Adipocyte (in vitro differentiated cells): ENCODE measurements around the gene ZNF184.
"Not testable (repeated sequence)": the region's sequence is repeated elsewhere in the genome, so short reads cannot be mapped to it uniquely, and the experiment has no call there.

Source experiments
- DNase-seq: peaks from one replicate; pipeline ENCODE4 v3.0.0-alpha.2; 2015; ENCODE audit warnings: low read depth
- H3K27me3 ChIP-seq: replicated peaks from 2 replicates; pipeline ENCODE4 v1.7.0; 2013; ENCODE audit warnings: mild to moderate bottlenecking, low read length, moderate library complexity; ENCODE audit not compliant: control insufficient read depth, insufficient read depth
- H3K36me3 ChIP-seq: 2 replicates; pipeline ENCODE4 v1.7.0; 2013; ENCODE audit warnings: low read length, mild to moderate bottlenecking, moderate library complexity; ENCODE audit not compliant: control insufficient read depth, insufficient read depth, severe bottlenecking
- H3K4me1 ChIP-seq: 2 replicates; pipeline ENCODE4 v1.7.0; 2013; ENCODE audit warnings: mild to moderate bottlenecking, low read length, moderate library complexity; ENCODE audit not compliant: control insufficient read depth, insufficient read depth
- H3K4me3 ChIP-seq: 2 replicates; pipeline ENCODE4 v1.7.0; 2013; ENCODE audit warnings: mild to moderate bottlenecking, low read length, moderate library complexity
- H3K9ac ChIP-seq: 2 replicates; pipeline ENCODE4 v1.7.0; 2013; ENCODE audit warnings: mild to moderate bottlenecking, low read length, moderate library complexity
- H3K9me3 ChIP-seq: 2 replicates; pipeline ENCODE4 v1.7.0; 2013; ENCODE audit warnings: mild to moderate bottlenecking, low read length, moderate library complexity; ENCODE audit not compliant: control insufficient read depth

The ZNF184 gene

DNA sequence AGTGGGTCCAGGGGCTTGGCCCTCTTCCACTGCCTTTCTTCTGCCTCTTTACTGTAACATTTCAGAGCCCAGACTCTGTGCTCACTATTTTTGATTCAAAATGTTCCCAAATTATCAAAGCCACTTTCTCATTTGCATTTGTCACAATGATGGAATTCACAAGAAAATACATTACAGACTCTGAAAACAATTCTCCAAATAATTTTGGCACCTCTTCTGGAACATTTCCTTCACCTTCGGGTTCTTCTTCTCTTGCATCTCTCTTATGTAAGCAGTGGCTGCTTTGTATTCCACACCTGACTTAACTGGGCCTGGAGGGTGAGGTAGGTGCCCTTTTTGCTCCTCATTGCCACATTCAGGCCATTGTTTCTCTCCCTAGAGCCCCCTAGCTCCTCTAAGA, 30.0 kb downstream of the ZNF184 start:
- no peaks in the 10 kb centered on the region for H3K4me1 ChIP-seq
- H3K27me3 ChIP-seq: no peaks in the 10 kb centered on the region
- no peak overlapping the region for H3K9ac ChIP-seq
- H3K9me3 ChIP-seq: peaks cover 41% of the 10 kb centered on the region
- no peaks in the 10 kb centered on the region for H3K36me3 ChIP-seq
- DNase-seq: no peak
- no peak overlapping the region for H3K4me3 ChIP-seq

DNA sequence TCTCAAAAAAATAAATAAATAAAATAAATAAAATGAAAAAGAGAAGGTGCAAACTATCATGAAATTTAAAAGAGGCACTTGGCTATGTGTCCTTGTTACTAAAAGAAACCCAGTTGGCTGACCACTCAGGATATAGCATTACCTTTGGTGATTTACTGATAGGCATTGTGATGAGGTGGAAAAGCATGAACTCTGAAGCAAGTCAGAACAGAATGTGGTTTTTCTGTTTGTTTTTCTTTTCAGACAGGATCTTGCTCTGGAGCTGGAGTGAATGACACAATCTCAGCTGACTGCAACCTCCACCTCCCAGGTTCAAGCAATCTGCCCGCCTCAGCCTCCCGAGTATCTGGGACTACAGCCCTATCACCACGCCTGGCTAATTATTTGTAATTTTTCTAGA, 31.9 kb downstream of the ZNF184 start:
- Histone ChIP-seq H3K4me3 (no peak overlapping the region), H3K27me3 (no peaks in the 10 kb centered on the region), H3K9me3 (peaks cover 28% of the 10 kb centered on the region), H3K9ac (no peak overlapping the region), H3K4me1 (no peaks in the 10 kb centered on the region), H3K36me3 (no peaks in the 10 kb centered on the region)
- DNase-seq: no peak

DNA sequence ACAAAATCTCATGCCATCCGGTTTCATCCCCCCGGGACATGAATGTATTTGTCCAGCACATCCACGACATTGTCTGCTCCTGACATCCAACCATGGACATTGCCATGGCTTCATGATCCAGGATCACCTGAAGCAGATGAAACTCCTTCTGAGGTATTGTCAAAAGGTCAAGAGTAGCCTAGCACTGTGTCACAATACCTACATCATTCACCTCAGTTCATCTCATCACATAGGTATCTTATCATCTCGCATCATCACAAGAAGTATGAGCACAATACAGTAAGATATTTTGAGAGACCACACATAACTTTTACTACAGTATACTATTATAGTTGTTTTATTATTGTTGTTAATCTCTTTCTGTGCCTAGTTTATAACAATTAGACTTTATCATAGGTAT, 33.5 kb downstream of the ZNF184 start:
- no peak for DNase-seq
- H3K4me1 ChIP-seq: no peaks in the 10 kb centered on the region
- peaks cover 25% of the 10 kb centered on the region for H3K9me3 ChIP-seq
- H3K4me3 ChIP-seq: no peak overlapping the region
- no peaks in the 10 kb centered on the region for H3K36me3 ChIP-seq
- no peaks in the 10 kb centered on the region for H3K27me3 ChIP-seq
- H3K9ac ChIP-seq: no peak overlapping the region

DNA sequence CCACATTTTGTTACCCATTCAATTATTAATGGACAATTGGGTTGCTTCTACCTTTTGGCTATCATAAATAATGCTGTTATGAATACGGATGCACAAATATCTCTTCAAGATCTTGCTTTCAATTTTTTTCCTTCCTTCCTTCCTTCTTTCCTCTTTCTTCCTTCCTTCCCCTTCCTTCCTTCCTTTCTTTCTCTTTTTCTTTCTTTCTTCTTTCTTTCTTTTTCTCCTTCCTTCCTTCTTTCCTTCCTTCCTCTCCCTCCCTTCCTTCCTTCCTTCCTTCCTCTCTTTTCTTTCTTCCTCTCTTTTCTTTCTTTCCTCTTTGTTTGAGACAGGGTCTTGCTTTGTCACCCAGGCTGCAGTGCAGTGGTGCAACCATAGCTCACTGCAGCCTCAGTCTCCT, 39.2 kb downstream of the ZNF184 start:
- no peak for DNase-seq
- no peak overlapping the region for H3K4me3 ChIP-seq
- no peaks in the 10 kb centered on the region for H3K4me1 ChIP-seq
- peaks cover 19% of the 10 kb centered on the region for H3K9me3 ChIP-seq
- H3K27me3 ChIP-seq: no peaks in the 10 kb centered on the region
- H3K36me3 ChIP-seq: no peaks in the 10 kb centered on the region
- H3K9ac ChIP-seq: no peak overlapping the region

DNA sequence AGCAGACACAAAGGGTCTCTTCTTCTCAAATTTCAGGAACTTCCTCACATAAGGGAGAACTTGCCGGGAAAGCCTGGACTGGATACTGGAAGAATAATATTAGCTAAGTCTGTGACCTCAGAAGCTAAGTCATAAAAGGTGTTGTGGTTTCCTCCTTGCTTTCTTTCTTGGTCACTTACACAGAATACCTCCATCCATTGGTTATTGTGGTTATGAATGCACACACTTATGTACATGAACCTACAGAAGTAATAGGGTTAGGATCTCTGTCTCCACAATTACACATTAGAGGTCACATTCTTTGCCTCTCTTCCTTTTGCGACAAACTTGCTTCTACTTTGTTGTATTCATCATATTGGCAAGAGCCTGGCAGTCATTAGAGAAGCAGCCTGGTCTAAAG, 43.9 kb downstream of the ZNF184 start:
- Histone ChIP-seq H3K4me1 (no peaks in the 10 kb centered on the region), H3K36me3 (no peaks in the 10 kb centered on the region), H3K27me3 (no peaks in the 10 kb centered on the region), H3K9ac (no peak overlapping the region), H3K4me3 (no peak overlapping the region), H3K9me3 (peaks cover 3% of the 10 kb centered on the region)
- DNase-seq: no peak

DNA sequence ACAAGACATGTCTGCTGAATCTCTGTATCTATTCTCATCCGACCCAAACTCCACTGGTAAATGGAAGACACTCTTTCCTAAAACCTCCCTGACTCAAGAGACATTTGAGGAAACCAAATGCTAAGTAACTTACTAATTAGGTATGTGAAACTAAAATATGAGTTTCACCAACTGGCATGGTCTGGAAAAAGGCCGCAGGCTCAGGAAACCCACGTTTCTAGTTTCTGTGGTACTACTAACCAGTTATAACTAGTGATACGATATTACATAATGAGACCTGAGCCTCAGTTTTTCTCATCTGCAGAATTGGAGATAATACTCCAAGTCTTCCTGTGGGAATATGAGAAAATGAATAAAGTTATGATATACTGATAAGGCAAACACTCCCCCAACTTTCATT, 44.4 kb downstream of the ZNF184 start:
- no peak overlapping the region for H3K9ac ChIP-seq
- H3K36me3 ChIP-seq: no peaks in the 10 kb centered on the region
- H3K27me3 ChIP-seq: no peaks in the 10 kb centered on the region

DNA sequence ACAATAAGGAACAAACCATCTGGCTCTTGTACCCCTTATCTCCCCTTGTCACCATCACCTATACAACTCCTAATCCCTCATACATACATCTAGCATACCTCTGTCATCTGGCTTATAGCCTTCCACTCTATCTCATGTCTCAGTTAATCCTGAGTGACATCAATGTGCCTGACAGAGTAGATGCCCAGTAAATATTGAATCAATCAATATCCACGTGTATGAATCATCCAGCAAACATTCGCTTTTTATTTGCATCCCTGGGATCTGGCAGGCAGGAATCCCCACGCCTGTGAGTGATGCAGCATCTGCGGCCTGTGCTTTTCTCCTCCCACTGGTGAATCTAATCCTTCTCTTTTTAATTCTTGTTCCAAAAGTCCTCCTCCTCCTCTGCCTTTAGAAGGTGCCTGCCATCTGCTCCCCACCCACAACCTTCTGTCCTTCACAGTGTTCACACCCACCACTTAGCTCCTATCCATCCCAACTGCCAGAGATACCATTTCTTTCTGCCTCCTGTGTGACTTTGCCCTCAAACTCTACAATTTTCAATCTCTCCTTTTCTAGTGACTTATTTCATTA, 46.8 kb downstream of the ZNF184 start:
- Histone ChIP-seq H3K36me3 (no peaks in the 10 kb centered on the region), H3K4me1 (no peaks in the 10 kb centered on the region), H3K9me3 (peaks cover 8% of the 10 kb centered on the region), H3K27me3 (no peaks in the 10 kb centered on the region), H3K9ac (no peak overlapping the region), H3K4me3 (no peak overlapping the region)
- DNase-seq: no peak

More for the DNA sequence above, 44.4 kb downstream of the ZNF184 start:
- Histone ChIP-seq H3K4me1 (no peaks in the 10 kb centered on the region), H3K4me3 (no peak overlapping the region), H3K9me3 (peaks cover 2% of the 10 kb centered on the region)
- no peak for DNase-seq

DNA sequence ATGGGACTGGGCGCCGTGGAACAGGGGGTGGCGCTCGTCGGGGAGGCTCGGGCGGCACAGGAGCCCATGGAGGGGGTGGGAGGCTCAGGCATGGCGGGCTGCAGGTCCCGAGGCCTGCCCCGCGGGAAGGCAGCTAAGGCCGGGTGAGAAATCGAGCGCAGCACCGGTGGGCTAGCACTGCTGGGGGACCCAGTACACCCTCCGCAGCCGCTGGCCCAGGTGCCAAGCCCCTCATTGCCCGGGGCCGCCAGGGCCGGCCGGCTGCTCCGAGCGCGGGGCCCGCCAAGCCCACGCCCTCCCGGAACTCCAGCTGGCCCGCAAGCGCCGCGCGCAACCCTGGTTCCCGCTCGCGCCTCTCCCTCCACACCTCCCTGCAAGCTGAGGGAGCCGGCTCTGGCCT, 48.1 kb downstream of the ZNF184 start:
- not testable (repeated sequence) for H3K4me1 ChIP-seq, H3K9me3 ChIP-seq, DNase-seq, H3K9ac ChIP-seq, H3K36me3 ChIP-seq, H3K4me3 ChIP-seq, H3K27me3 ChIP-seq

DNA sequence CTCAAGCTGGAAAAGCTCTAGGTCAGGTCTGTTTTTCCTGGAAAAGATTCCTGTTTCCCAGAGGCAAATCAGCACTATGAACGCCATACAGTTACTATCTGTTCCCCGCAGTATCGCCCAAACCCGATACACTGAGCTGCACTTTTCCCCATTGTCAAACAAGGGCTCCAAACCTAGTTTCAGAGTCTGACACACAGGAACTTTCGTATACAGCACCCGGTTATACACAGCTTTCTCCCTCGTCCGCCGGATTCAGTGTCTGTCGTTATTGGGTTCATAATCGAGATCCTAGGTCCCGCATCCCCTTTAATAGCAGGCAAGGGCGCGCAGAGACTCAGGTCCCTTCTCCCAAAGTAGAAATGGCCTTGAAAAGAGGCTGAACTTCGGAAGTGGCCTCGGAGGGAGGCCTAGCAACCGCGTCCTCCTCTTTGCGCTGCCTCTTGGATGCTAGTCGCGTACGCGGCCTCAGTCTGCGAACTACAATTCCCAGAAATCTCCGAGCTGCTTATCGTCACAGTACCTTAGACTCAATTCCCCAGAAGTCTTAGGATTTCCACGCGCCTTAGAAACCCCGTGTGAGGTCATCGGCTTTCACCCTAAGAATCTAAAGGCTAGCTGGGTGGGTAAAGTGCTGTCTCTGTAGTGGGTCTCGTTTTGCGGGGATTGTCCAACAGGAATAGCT, 50.1 kb downstream of the ZNF184 start:
- H3K9ac ChIP-seq: no peak overlapping the region

DNA sequence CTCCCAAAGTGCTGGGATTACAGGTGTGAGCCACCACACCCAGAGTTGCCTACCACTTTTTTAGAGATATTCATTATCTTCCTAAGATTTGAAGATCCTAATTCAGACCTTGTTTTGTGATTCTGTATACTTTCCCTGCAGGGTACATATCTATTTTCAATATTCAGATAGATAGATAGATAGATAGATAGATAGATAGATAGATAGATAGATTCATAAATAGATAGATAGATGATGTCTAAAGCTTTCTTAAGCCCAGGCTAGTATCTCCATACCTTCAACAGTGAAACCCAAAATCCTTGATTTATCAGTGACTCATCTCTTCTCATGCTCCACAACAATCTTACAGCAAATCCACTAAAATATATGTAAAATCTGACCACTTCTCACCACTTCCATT, 53.5 kb downstream of the ZNF184 start:
- Histone ChIP-seq H3K36me3 (no peaks in the 10 kb centered on the region), H3K4me1 (no peaks in the 10 kb centered on the region), H3K9me3 (peaks cover 11% of the 10 kb centered on the region), H3K27me3 (no peaks in the 10 kb centered on the region), H3K4me3 (no peak overlapping the region), H3K9ac (no peak overlapping the region)
- no peak for DNase-seq

More for the DNA sequence above, 50.1 kb downstream of the ZNF184 start:
- Histone ChIP-seq H3K4me3 (peak overlapping the region; percentile 47), H3K27me3 (no peaks in the 10 kb centered on the region), H3K4me1 (no peaks in the 10 kb centered on the region), H3K9me3 (peaks cover 11% of the 10 kb centered on the region), H3K36me3 (no peaks in the 10 kb centered on the region)
- DNase-seq: no peak

DNA sequence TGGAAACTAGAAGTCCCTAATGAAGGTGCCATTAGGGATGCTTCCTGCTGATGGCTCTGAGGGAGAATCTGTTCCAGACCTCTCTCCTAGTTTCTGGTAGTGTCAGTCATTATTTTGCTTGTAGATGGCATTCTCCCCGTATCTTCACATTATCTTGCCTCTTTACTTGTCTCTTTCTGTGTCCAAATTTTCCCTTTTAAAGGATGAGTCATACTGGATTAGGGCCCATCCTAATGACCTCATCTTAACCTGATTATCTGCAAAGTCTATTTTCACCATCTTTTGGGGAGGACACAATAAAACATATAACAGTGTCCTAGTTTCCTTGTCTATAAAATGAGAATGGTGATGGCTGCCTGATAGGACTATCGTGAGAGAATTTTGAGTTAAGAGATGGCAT, 57.0 kb downstream of the ZNF184 start:
- no peaks in the 10 kb centered on the region for H3K27me3 ChIP-seq
- H3K4me3 ChIP-seq: no peak overlapping the region
- peaks cover 10% of the 10 kb centered on the region for H3K9me3 ChIP-seq
- no peak overlapping the region for H3K9ac ChIP-seq
- no peaks in the 10 kb centered on the region for H3K36me3 ChIP-seq
- H3K4me1 ChIP-seq: no peaks in the 10 kb centered on the region
- no peak for DNase-seq

DNA sequence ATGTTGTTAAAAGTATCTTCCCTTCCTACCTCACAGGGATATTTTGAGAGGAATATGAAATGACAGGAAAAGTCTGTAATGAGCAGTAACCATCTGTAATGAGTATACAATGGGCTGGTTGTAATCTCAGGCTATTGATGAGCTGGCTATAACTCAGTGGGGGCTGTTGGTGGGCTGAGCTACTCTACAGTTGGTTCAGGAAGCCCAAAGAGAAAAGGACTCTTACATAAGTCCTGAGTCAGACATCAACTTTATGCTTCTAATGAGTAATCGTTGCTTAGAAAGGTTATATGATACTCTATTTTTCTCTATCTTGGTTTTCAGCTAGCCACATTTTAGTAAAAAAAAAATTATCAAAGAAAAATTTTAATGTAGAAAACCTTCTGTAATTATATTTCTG, 57.9 kb downstream of the ZNF184 start:
- H3K4me3 ChIP-seq: no peak overlapping the region
- no peaks in the 10 kb centered on the region for H3K36me3 ChIP-seq
- peaks cover 8% of the 10 kb centered on the region for H3K9me3 ChIP-seq
- H3K9ac ChIP-seq: no peak overlapping the region
- no peak for DNase-seq
- H3K4me1 ChIP-seq: no peaks in the 10 kb centered on the region
- no peaks in the 10 kb centered on the region for H3K27me3 ChIP-seq
